HepG2 (cell line): ENCODE measurements around the gene ZNF652. TPM values are rescaled to one million over a fixed set of nuclear protein-coding genes. Genes with fewer than 3 reads are reported as not detected.

ENCODE experiments used
- FOXA1 ChIP-seq, 2 experiments: fragments of 450-650 bp in 1 of 2; sonication (generic) in 1 of 2; formaldehyde crosslinking in 1 of 2; IDR thresholded peaks; 2 replicates each; pipeline versions ENCODE4 v1.4.0 to v1.6.1; 2016 to 2020; ENCODE audit warnings: missing genetic modification reagents in 1 of 2
- FOXK1 ChIP-seq: sonication (generic); formaldehyde crosslinking; IDR thresholded peaks from 2 replicates; pipeline ENCODE4 v1.4.0; 2020; ENCODE audit warnings: low read depth, missing genetic modification reagents, borderline replicate concordance
- FOXK2 ChIP-seq: fragments of 450-650 bp; IDR thresholded peaks from 2 replicates; pipeline ENCODE4 v1.6.1; 2016
- GABPB1 ChIP-seq: IDR thresholded peaks from 2 replicates; pipeline ENCODE4 v1.6.1; 2016; ENCODE audit warnings: mild to moderate bottlenecking, missing genetic modification reagents, moderate library complexity, missing compliant biosample characterization
- RARA ChIP-seq: IDR thresholded peaks from 2 replicates; pipeline ENCODE4 v1.6.1; 2016; ENCODE audit warnings: missing genetic modification reagents, missing compliant biosample characterization
- SUZ12 ChIP-seq: fragments of 150-350 bp; IDR thresholded peaks from 2 replicates; pipeline ENCODE4 v1.6.1; 2014; ENCODE audit warnings: low read depth, low read length
- ZMYM2 ChIP-seq: sonication (generic); formaldehyde crosslinking; IDR thresholded peaks from 2 replicates; pipeline ENCODE4 v1.8.0; 2022; ENCODE audit warnings: mild to moderate bottlenecking, missing genetic modification reagents
- ZNF331 ChIP-seq: sonication (generic); formaldehyde crosslinking; IDR thresholded peaks from 2 replicates; pipeline ENCODE4 v1.4.0; 2020; ENCODE audit warnings: missing genetic modification reagents
- ZNF567 ChIP-seq: sonication (generic); formaldehyde crosslinking; IDR thresholded peaks from 2 replicates; pipeline ENCODE4 v1.8.1; 2023; ENCODE audit warnings: mild to moderate bottlenecking, missing genetic modification reagents, borderline replicate concordance
- ZNF720 ChIP-seq: sonication (generic); formaldehyde crosslinking; IDR thresholded peaks from 2 replicates; pipeline ENCODE4 v1.4.0; 2020; ENCODE audit warnings: missing genetic modification reagents
- ZNF883 ChIP-seq: sonication (generic); formaldehyde crosslinking; IDR thresholded peaks from 2 replicates; pipeline ENCODE4 v1.5.1; 2020; ENCODE audit warnings: mild to moderate bottlenecking, missing genetic modification reagents; ENCODE audit errors: not compliant biosample characterization
- polyA plus RNA-seq, 8 experiments: library from polyadenylated mRNA; depleted of rRNA in 3 of 8; stranded (reverse) in 7 of 8; unstranded in 1 of 8; fragments of >200 nt; fragmentation: Illumina TruSeq in 4 of 8; extraction: Trizol in 4 of 8; gene quantifications; 2 replicates each; pipeline versions ENCODE4 v1.2.1 to v1.2.3, GENCODE V29; 2011 to 2016; ENCODE audit warnings: low read depth in 4 of 8, missing spikeins in 1 of 8, mixed read lengths in 1 of 8; ENCODE audit not compliant: insufficient read depth in 1 of 8
- total RNA-seq, 5 experiments: library from RNA; depleted of rRNA; stranded (reverse); fragments of >200 nt; fragmentation: Illumina TruSeq; extraction: Trizol; gene quantifications; 2 replicates each; pipeline ENCODE4 v1.2.3, GENCODE V29; 2016; ENCODE audit warnings: low read depth in 1 of 5
- TF ChIP-seq, protein P1 (sequence below): sonication (generic); formaldehyde crosslinking; IDR thresholded peaks from 2 replicates; pipeline ENCODE4 v1.4.0; 2020; ENCODE audit warnings: missing genetic modification reagents
- TF ChIP-seq, protein P2 (sequence below), 2 experiments: sonication (generic) in 1 of 2; formaldehyde crosslinking in 1 of 2; IDR thresholded peaks; 2 replicates each; pipeline versions ENCODE4 v1.4.0 to v1.6.1; 2016 to 2020; ENCODE audit warnings: borderline replicate concordance in 1 of 2, low read depth in 1 of 2, mild to moderate bottlenecking in 1 of 2, missing genetic modification reagents in 1 of 2
- TF ChIP-seq, protein P3 (sequence below): sonication (generic); formaldehyde crosslinking; IDR thresholded peaks from 2 replicates; pipeline ENCODE4 v1.5.1; 2020; ENCODE audit warnings: mild to moderate bottlenecking, missing genetic modification reagents, borderline replicate concordance

ZNF652 gene
- total and polyA plus RNA-seq, 2 of the 13 experiments (the other 11 are each of a cell fraction or from before 2014, with no cell fraction given): 16.2 to 30.2 TPM

DNA sequence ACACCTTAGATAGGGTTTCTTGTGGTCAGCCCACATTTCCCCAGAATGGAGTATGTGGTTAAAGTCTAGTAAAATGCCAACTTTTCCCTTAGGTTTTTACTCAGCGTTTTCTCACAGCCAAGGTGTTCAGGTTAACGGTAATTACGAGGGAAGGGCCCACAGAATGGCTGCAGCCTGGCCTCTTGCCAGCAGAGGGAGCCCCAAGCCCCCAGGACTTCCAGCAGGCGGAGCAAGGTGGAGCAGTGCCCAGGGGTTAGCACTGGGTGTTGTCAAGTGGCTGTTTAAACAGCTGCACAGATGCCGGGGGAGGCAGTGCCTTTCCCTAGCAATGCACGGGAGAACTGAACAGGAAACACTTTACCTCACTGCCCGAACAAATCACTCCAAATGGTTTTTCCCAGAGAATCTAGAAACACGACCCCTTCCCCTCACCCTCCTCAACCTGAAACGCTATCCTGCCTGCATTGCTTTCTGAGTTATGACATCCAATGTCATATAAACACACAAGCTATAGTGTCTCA lies 46.0 kb upstream of the ZNF652 start (continued):
- no peak for TF ChIP-seq SUZ12
- peak; percentile 72; the same call in 1 of the 2 replicates for TF ChIP-seq ZNF331 (CRISPR knock-in tag)
- TF ChIP-seq, protein P1, sequence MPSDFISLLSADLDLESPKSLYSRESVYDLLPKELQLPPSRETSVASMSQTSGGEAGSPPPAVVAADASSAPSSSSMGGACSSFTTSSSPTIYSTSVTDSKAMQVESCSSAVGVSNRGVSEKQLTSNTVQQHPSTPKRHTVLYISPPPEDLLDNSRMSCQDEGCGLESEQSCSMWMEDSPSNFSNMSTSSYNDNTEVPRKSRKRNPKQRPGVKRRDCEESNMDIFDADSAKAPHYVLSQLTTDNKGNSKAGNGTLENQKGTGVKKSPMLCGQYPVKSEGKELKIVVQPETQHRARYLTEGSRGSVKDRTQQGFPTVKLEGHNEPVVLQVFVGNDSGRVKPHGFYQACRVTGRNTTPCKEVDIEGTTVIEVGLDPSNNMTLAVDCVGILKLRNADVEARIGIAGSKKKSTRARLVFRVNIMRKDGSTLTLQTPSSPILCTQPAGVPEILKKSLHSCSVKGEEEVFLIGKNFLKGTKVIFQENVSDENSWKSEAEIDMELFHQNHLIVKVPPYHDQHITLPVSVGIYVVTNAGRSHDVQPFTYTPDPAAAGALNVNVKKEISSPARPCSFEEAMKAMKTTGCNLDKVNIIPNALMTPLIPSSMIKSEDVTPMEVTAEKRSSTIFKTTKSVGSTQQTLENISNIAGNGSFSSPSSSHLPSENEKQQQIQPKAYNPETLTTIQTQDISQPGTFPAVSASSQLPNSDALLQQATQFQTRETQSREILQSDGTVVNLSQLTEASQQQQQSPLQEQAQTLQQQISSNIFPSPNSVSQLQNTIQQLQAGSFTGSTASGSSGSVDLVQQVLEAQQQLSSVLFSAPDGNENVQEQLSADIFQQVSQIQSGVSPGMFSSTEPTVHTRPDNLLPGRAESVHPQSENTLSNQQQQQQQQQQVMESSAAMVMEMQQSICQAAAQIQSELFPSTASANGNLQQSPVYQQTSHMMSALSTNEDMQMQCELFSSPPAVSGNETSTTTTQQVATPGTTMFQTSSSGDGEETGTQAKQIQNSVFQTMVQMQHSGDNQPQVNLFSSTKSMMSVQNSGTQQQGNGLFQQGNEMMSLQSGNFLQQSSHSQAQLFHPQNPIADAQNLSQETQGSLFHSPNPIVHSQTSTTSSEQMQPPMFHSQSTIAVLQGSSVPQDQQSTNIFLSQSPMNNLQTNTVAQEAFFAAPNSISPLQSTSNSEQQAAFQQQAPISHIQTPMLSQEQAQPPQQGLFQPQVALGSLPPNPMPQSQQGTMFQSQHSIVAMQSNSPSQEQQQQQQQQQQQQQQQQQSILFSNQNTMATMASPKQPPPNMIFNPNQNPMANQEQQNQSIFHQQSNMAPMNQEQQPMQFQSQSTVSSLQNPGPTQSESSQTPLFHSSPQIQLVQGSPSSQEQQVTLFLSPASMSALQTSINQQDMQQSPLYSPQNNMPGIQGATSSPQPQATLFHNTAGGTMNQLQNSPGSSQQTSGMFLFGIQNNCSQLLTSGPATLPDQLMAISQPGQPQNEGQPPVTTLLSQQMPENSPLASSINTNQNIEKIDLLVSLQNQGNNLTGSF (CRISPR knock-in tag): no peak
- TF ChIP-seq ZMYM2 (CRISPR knock-in tag): no peak
- no peak for TF ChIP-seq ZNF720
- TF ChIP-seq, protein P2, sequence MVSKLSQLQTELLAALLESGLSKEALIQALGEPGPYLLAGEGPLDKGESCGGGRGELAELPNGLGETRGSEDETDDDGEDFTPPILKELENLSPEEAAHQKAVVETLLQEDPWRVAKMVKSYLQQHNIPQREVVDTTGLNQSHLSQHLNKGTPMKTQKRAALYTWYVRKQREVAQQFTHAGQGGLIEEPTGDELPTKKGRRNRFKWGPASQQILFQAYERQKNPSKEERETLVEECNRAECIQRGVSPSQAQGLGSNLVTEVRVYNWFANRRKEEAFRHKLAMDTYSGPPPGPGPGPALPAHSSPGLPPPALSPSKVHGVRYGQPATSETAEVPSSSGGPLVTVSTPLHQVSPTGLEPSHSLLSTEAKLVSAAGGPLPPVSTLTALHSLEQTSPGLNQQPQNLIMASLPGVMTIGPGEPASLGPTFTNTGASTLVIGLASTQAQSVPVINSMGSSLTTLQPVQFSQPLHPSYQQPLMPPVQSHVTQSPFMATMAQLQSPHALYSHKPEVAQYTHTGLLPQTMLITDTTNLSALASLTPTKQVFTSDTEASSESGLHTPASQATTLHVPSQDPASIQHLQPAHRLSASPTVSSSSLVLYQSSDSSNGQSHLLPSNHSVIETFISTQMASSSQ (IDR thresholded peaks at IDR 0.05; ENCODE audit: low read depth): no peak
- TF ChIP-seq, protein P2 (CRISPR knock-in tag; IDR thresholded peaks at IDR 0.05; ENCODE audit: borderline replicate concordance): no peak
- TF ChIP-seq FOXA1 (IDR thresholded peaks at IDR 0.05): no peak
- TF ChIP-seq FOXA1 (CRISPR knock-in tag; IDR thresholded peaks at IDR 0.05): peak; percentile 95
- TF ChIP-seq ZNF883 (CRISPR knock-in tag): peak; percentile 38
- TF ChIP-seq RARA (CRISPR knock-in tag): no peak
- TF ChIP-seq FOXK1 (CRISPR knock-in tag): peak; percentile 87
- TF ChIP-seq, protein P3, sequence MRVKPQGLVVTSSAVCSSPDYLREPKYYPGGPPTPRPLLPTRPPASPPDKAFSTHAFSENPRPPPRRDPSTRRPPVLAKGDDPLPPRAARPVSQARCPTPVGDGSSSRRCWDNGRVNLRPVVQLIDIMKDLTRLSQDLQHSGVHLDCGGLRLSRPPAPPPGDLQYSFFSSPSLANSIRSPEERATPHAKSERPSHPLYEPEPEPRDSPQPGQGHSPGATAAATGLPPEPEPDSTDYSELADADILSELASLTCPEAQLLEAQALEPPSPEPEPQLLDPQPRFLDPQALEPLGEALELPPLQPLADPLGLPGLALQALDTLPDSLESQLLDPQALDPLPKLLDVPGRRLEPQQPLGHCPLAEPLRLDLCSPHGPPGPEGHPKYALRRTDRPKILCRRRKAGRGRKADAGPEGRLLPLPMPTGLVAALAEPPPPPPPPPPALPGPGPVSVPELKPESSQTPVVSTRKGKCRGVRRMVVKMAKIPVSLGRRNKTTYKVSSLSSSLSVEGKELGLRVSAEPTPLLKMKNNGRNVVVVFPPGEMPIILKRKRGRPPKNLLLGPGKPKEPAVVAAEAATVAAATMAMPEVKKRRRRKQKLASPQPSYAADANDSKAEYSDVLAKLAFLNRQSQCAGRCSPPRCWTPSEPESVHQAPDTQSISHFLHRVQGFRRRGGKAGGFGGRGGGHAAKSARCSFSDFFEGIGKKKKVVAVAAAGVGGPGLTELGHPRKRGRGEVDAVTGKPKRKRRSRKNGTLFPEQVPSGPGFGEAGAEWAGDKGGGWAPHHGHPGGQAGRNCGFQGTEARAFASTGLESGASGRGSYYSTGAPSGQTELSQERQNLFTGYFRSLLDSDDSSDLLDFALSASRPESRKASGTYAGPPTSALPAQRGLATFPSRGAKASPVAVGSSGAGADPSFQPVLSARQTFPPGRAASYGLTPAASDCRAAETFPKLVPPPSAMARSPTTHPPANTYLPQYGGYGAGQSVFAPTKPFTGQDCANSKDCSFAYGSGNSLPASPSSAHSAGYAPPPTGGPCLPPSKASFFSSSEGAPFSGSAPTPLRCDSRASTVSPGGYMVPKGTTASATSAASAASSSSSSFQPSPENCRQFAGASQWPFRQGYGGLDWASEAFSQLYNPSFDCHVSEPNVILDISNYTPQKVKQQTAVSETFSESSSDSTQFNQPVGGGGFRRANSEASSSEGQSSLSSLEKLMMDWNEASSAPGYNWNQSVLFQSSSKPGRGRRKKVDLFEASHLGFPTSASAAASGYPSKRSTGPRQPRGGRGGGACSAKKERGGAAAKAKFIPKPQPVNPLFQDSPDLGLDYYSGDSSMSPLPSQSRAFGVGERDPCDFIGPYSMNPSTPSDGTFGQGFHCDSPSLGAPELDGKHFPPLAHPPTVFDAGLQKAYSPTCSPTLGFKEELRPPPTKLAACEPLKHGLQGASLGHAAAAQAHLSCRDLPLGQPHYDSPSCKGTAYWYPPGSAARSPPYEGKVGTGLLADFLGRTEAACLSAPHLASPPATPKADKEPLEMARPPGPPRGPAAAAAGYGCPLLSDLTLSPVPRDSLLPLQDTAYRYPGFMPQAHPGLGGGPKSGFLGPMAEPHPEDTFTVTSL (CRISPR knock-in tag): 0 out of 2 replicates have a peak, but pooled peaks have one; percentile 36
- peak; percentile 42; the same call in 1 of the 2 replicates for TF ChIP-seq GABPB1
- TF ChIP-seq ZNF567 (CRISPR knock-in tag): peak; percentile 84; the same call in 1 of the 2 replicates
- peak; percentile 51; the same call in 1 of the 2 replicates for TF ChIP-seq FOXK2
